GM12892 (cell line): ENCODE measurements around the gene HPS4.

ENCODE experiments used
- POLR2A ChIP-seq: IDR thresholded peaks from 2 replicates; pipeline ENCODE4 v1.6.1; 2011; ENCODE audit warnings: low read depth, low read length, control low read depth
- POLR2AphosphoS5 ChIP-seq: IDR thresholded peaks from 2 replicates; pipeline ENCODE4 v1.6.1; 2011; ENCODE audit warnings: low read depth, low read length, control low read depth

GRCh38 chr22:26482161-26482560 is 1.4 kb downstream of the HPS4 start:
- TF ChIP-seq POLR2A (no peak), POLR2AphosphoS5 (no peak)
